IMR-90 (cell line): ENCODE data around the gene NIPAL3. TPM values are rescaled to one million over a fixed set of nuclear protein-coding genes. Genes with fewer than 3 reads are reported as not detected.
A peak's percentile ranks its signal among the peaks of the same experiment; 100 is the strongest.

Experiments used
- ATAC-seq: fragments of 200-7000 bp; cut with Tn5 transposase; 2 replicates; pipeline ENCODE4 v1.9.1; 2020; ENCODE audit warnings: low read depth, mild to moderate bottlenecking, moderate library complexity
- BruUV-seq: library from RNA; stranded (reverse); fragments of 400-500 nt; replicated peaks from 2 replicates; lab custom pipeline; 2021; lab: Mats Ljungman, UMichigan
- CTCF ChIA-PET: fragments of 300-600 bp; formaldehyde crosslinking; extraction: SDS; loops from one replicate; lab custom pipeline; 2021; ENCODE audit warnings: antibody characterized with exemption; lab: Yijun Ruan, JAX
- POLR2A ChIA-PET: fragments of 300-600 bp; sonication (Branson Sonifier 250); formaldehyde crosslinking; loops from one replicate; lab custom pipeline; 2022; ENCODE audit warnings: antibody characterized with exemption; ENCODE audit not compliant: unreplicated experiment; lab: Charles Lee
- DNase-seq: peaks from one replicate; pipeline ENCODE4 v3.0.0; 2013
- H2AFZ ChIP-seq: replicated peaks from 2 replicates; pipeline ENCODE3; 2013; ENCODE audit warnings: low read length, mild to moderate bottlenecking; ENCODE audit not compliant: poor library complexity
- H2AK5ac ChIP-seq: 2 replicates; pipeline ENCODE4 v1.6.1; 2013; ENCODE audit warnings: low read depth, low read length, inconsistent platforms
- H2AK9ac ChIP-seq: replicated peaks from 2 replicates; pipeline ENCODE3; 2013; ENCODE audit warnings: mild to moderate bottlenecking, low read depth, low read length, moderate library complexity; ENCODE audit not compliant: poor library complexity
- H2BK120ac ChIP-seq: 2 replicates; pipeline ENCODE4 v1.6.1; 2013; ENCODE audit warnings: low read depth, low read length, inconsistent platforms
- H2BK15ac ChIP-seq: 3 replicates; pipeline ENCODE4 v1.6.1; 2013; ENCODE audit warnings: low read depth, low read length, inconsistent platforms
- H2BK20ac ChIP-seq: 2 replicates; pipeline ENCODE4 v1.6.1; 2013; ENCODE audit warnings: low read depth, mild to moderate bottlenecking, inconsistent platforms, low read length, moderate library complexity
- H2BK5ac ChIP-seq: 2 replicates; pipeline ENCODE4 v1.6.1; 2013; ENCODE audit warnings: mild to moderate bottlenecking, low read depth, low read length, inconsistent platforms; ENCODE audit not compliant: poor library complexity, severe bottlenecking
- H3K14ac ChIP-seq: replicated peaks from 2 replicates; pipeline ENCODE4 v1.6.1; 2013; ENCODE audit warnings: low read depth, low read length, inconsistent platforms
- H3K18ac ChIP-seq: 2 replicates; pipeline ENCODE4 v1.6.1; 2013; ENCODE audit warnings: low read depth, low read length, control low read depth
- H3K23ac ChIP-seq: 2 replicates; pipeline ENCODE4 v1.6.1; 2013; ENCODE audit warnings: low read depth, low read length, inconsistent platforms
- H3K27ac ChIP-seq: 2 replicates; pipeline ENCODE4 v1.5.1; 2013; ENCODE audit warnings: mild to moderate bottlenecking, control low read depth, low read length; ENCODE audit not compliant: insufficient read depth
- H3K27me3 ChIP-seq: 2 replicates; pipeline ENCODE4 v1.6.1; 2013; ENCODE audit warnings: low read length; ENCODE audit not compliant: control insufficient read depth, insufficient read depth
- H3K36me3 ChIP-seq: 2 replicates; pipeline ENCODE4 v1.6.1; 2013; ENCODE audit warnings: low read length, mixed read lengths; ENCODE audit not compliant: control insufficient read depth, insufficient read depth
- H3K4ac ChIP-seq: 2 replicates; pipeline ENCODE4 v1.6.1; 2013; ENCODE audit warnings: low read depth, low read length, inconsistent platforms
- H3K4me1 ChIP-seq: 2 replicates; pipeline ENCODE4 v1.6.1; 2013; ENCODE audit warnings: low read length, mixed read lengths; ENCODE audit not compliant: control insufficient read depth, insufficient read depth
- H3K4me2 ChIP-seq: 2 replicates; pipeline ENCODE4 v1.6.1; 2013; ENCODE audit warnings: low read depth, mild to moderate bottlenecking, control low read depth, low read length, moderate library complexity
- H3K4me3 ChIP-seq: 2 replicates; pipeline ENCODE4 v1.5.1; 2013; ENCODE audit warnings: low read depth, mild to moderate bottlenecking, control low read depth, low read length, moderate library complexity; ENCODE audit not compliant: insufficient read depth
- H3K56ac ChIP-seq: 2 replicates; pipeline ENCODE4 v1.6.1; 2013; ENCODE audit warnings: low read length, inconsistent platforms; ENCODE audit not compliant: insufficient read depth; ENCODE audit errors: extremely low read depth
- H3K79me1 ChIP-seq, 2 experiments: 2 replicates each; pipeline ENCODE4 v1.6.1; 2013; ENCODE audit warnings: low read length in 2 of 2, inconsistent platforms in 1 of 2, low read depth in 1 of 2
- H3K9ac ChIP-seq: 2 replicates; pipeline ENCODE4 v1.6.1; 2013; ENCODE audit warnings: low read depth, low read length, control low read depth
- H3K9me1 ChIP-seq: 2 replicates; pipeline ENCODE4 v1.6.1; 2013; ENCODE audit warnings: low read length, inconsistent platforms; ENCODE audit not compliant: insufficient read depth
- H3K9me3 ChIP-seq: 2 replicates; pipeline ENCODE4 v1.6.1; 2013; ENCODE audit warnings: low read length; ENCODE audit not compliant: control insufficient read depth, insufficient read depth
- H4K20me1 ChIP-seq: 2 replicates; pipeline ENCODE4 v1.6.1; 2013; ENCODE audit warnings: low read length, inconsistent platforms; ENCODE audit not compliant: insufficient read depth
- H4K5ac ChIP-seq: 2 replicates; pipeline ENCODE4 v1.6.1; 2013; ENCODE audit warnings: mild to moderate bottlenecking, low read depth, low read length, control low read depth
- H4K8ac ChIP-seq, 2 experiments: 2 replicates each; pipeline ENCODE4 v1.6.1; 2013; ENCODE audit warnings: low read depth in 2 of 2, low read length in 2 of 2, control low read depth in 1 of 2, inconsistent platforms in 1 of 2
- H4K91ac ChIP-seq: 2 replicates; pipeline ENCODE4 v1.6.1; 2013; ENCODE audit warnings: low read depth, low read length, inconsistent platforms; ENCODE audit not compliant: insufficient read depth
- CEBPB ChIP-seq: IDR thresholded peaks from 2 replicates; pipeline ENCODE4 v1.6.1; 2012; ENCODE audit warnings: low read depth, low read length, improper control_type of control experiment
- CHD1 ChIP-seq: IDR thresholded peaks from 2 replicates; pipeline ENCODE4 v1.6.1; 2012; ENCODE audit warnings: low read depth, low read length, improper control_type of control experiment
- MAFK ChIP-seq: IDR thresholded peaks from 2 replicates; pipeline ENCODE4 v1.6.1; 2012; ENCODE audit warnings: low read depth, low read length, improper control_type of control experiment
- MAZ ChIP-seq: IDR thresholded peaks from 2 replicates; pipeline ENCODE4 v1.6.1; 2012; ENCODE audit warnings: low read depth, mild to moderate bottlenecking, low read length, improper control_type of control experiment, moderate library complexity, borderline replicate concordance
- MXI1 ChIP-seq: IDR thresholded peaks from 2 replicates; pipeline ENCODE4 v1.6.1; 2012; ENCODE audit warnings: low read depth, mild to moderate bottlenecking, low read length, moderate library complexity, borderline replicate concordance
- RAD21 ChIP-seq: IDR thresholded peaks from 2 replicates; pipeline ENCODE4 v1.6.1; 2012; ENCODE audit warnings: low read length, improper control_type of control experiment
- RCOR1 ChIP-seq: IDR thresholded peaks from 2 replicates; pipeline ENCODE4 v1.6.1; 2012; ENCODE audit warnings: mild to moderate bottlenecking, low read length, improper control_type of control experiment; ENCODE audit not compliant: insufficient replicate concordance
- SMC3 ChIP-seq: fragments of 150-350 bp; IDR thresholded peaks from 2 replicates; pipeline ENCODE4 v1.6.1; 2016; ENCODE audit warnings: low read depth, mild to moderate bottlenecking, antibody characterized with exemption, low read length, moderate library complexity
- WGBS, 2 experiments: methylation state at CpG; one replicate each; pipeline versions ENCODE4 v1.1.5 to v1.1.7; 2013; ENCODE audit warnings: missing lambda C conversion rate in 2 of 2; ENCODE audit not compliant: insufficient read length in 1 of 2; ENCODE audit errors: extremely low coverage in 2 of 2; 5-methylcytosine and 5-hydroxymethylcytosine counted together
- dilution Hi-C: fragments of 300-500 bp; cut with HindIII; formaldehyde crosslinking; loops from one replicate; pipeline ENCODE4 v1.14.3; 2018; ENCODE audit warnings: low sequenced_read_pairs; ENCODE audit not compliant: unreplicated experiment
- in situ Hi-C: fragments of 300-500 bp; cut with MboI; formaldehyde crosslinking; loops from 3 replicates; pipeline ENCODE4 v1.14.3; 2019; ENCODE audit warnings: low sequenced_read_pairs, inconsistent platforms, mixed read lengths
- intact Hi-C: fragments of 100-400 bp; cut with micrococcal nuclease; formaldehyde crosslinking; loops from 2 replicates; pipeline ENCODE4 v1.10.0; 2022
- polyA plus RNA-seq, 3 experiments: library from polyadenylated mRNA; depleted of rRNA; stranded (reverse); fragments of >200 nt; gene quantifications; 2 replicates each; pipeline ENCODE4 v1.2.3, GENCODE V29; 2012; ENCODE audit warnings: low replicate concordance in 1 of 3
- total RNA-seq: library from RNA; depleted of rRNA; stranded (reverse); fragments of >200 nt; gene quantifications from 2 replicates; pipeline ENCODE4 v1.2.3, GENCODE V29; 2012
- TF ChIP-seq, protein P1 (sequence below): conservative IDR thresholded peaks from 2 replicates; pipeline ENCODE4 v1.5.1; 2012; ENCODE audit warnings: mild to moderate bottlenecking, low read depth, low read length, improper control_type of control experiment

Gene NIPAL3
- total and polyA plus RNA-seq, 2 of the 4 experiments (the other 2 are of a cell fraction), result 55.0 to 123 TPM

DNA sequence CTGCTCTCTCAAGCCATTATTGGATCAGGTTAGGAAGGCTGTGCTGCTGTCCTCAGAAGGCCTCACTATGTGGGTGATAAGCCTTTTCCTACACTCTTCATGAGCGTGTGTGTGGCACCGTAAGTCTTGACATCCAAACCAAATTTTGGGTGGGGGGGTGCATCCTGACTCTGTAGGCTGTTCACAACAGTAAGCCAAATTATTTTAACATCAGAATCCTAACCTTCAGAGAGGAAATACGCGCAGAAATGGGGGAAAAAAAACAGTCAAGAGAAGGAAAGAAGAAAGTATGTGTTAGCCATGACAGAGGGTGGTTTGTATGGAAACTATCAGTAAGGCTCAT, 23.0 kb upstream of the NIPAL3 start:
- H3K23ac ChIP-seq, result no peak overlapping the region

More for the DNA sequence above, 23.0 kb upstream of the NIPAL3 start:
- peak overlapping the region; percentile 48 for H2BK20ac ChIP-seq
- H3K4ac ChIP-seq, result peak overlapping the region; percentile 50; the same call in 1 of the 2 replicates
- no peak overlapping the region for H3K9ac ChIP-seq
- no peak for TF ChIP-seq CHD1
- no peak for TF ChIP-seq RCOR1
- TF ChIP-seq MAFK, result no peak
- no peak for TF ChIP-seq CEBPB
- TF ChIP-seq, protein P1, sequence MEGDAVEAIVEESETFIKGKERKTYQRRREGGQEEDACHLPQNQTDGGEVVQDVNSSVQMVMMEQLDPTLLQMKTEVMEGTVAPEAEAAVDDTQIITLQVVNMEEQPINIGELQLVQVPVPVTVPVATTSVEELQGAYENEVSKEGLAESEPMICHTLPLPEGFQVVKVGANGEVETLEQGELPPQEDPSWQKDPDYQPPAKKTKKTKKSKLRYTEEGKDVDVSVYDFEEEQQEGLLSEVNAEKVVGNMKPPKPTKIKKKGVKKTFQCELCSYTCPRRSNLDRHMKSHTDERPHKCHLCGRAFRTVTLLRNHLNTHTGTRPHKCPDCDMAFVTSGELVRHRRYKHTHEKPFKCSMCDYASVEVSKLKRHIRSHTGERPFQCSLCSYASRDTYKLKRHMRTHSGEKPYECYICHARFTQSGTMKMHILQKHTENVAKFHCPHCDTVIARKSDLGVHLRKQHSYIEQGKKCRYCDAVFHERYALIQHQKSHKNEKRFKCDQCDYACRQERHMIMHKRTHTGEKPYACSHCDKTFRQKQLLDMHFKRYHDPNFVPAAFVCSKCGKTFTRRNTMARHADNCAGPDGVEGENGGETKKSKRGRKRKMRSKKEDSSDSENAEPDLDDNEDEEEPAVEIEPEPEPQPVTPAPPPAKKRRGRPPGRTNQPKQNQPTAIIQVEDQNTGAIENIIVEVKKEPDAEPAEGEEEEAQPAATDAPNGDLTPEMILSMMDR, result no peak
- no peak for TF ChIP-seq RAD21
- TF ChIP-seq MXI1, result no peak
- TF ChIP-seq SMC3, result no peak
- TF ChIP-seq MAZ, result no peak
- no peak for ATAC-seq
- no peak overlapping the region for H2BK5ac ChIP-seq
- H4K20me1 ChIP-seq, result no peaks in the 10 kb centered on the region
- intact Hi-C loops, result loop anchor here (10.0 kb wide), 1 partner anchor 192 kb away; no protein-coding TSS in a partner anchor
- peak overlapping the region; percentile 59; the same call in 1 of the 2 replicates for H2BK120ac ChIP-seq
- H4K91ac ChIP-seq, result no peak overlapping the region
- no peaks in the 10 kb centered on the region for H3K36me3 ChIP-seq
- H4K5ac ChIP-seq, result no peak overlapping the region
- no peak overlapping the region for H3K56ac ChIP-seq
- H2BK15ac ChIP-seq, result peak overlapping the region; percentile 12; the same call in 1 of the 3 replicates
- ChIA-PET CTCF (interaction anchor here (0.6 to 5.2 kb wide), 12 partner anchors 8 to 347 kb away, joined by 3 to 170 read pairs (median 4); partner anchors contain the start of genes NIPAL3 and STPG1), POLR2A (no interaction called here)
- no peak overlapping the region for H3K4me3 ChIP-seq
- H3K18ac ChIP-seq, result no peak overlapping the region
- no peak overlapping the region for H3K4me2 ChIP-seq
- no peak for DNase-seq
- H3K27me3 ChIP-seq, result no peaks in the 10 kb centered on the region
- no peak overlapping the region for H4K8ac ChIP-seq
- WGBS, 2 experiments, result no CpG with 5 or more reads among the region's 4 CpGs
- 0 out of 2 replicates have a peak, but pooled peaks cover 3% of the 10 kb centered on the region for H3K9me1 ChIP-seq
- H3K4me1 ChIP-seq, result peaks cover 6% of the 10 kb centered on the region
- peaks cover 0 to 22% of the 10 kb centered on the region in 2 experiments; a peak in 1 of 4 replicates for H3K79me1 ChIP-seq
- peak overlapping the region; percentile 81 for H2AK9ac ChIP-seq
- no peak overlapping the region for H3K27ac ChIP-seq
- dilution Hi-C loops, result no loop called here
- H2AFZ ChIP-seq, result peak overlapping the region; percentile 60
- in situ Hi-C loops, result loop anchor here (5.0 to 10.0 kb wide), 2 partner anchors 190 to 242 kb away; no protein-coding TSS in a partner anchor
- H3K14ac ChIP-seq, result no peak overlapping the region
- H2AK5ac ChIP-seq, result no peak overlapping the region
- BruUV-seq, result no TSS peak
- no peaks in the 10 kb centered on the region for H3K9me3 ChIP-seq
